IPS DF 19.7 (cell line): ENCODE results near the gene OVOL1.

Experiments
- DNase-seq: peaks from one replicate; pipeline ENCODE4 v3.0.0-alpha.2; 2013; ENCODE audit warnings: low read depth, low spot score

The OVOL1 gene

DNA sequence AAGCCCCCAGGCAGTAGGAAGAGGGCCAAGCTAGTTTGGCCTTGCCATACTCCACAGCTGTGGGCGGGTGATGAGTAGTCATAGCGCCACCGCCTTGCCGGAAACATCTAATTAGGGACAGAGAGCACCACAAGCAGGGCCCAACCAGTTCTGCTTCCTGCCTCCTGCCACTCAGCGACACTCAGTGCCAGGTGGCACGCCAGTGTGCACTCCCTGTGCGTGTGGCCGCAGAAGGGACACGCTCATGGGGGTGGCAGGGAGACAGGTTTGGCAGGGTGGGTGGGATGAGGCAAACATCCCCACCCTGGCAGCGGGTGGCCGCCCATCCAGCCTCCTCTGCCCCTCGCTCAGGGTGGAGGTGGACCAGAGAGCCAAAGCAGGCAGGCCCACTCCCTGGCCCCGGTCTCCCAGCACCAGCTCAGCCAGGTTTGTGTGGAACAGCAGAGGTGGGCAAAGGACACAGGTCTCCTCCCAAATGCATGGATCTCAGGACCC lies 4.9 kb downstream of the OVOL1 start:
- DNase-seq, result no peak

DNA sequence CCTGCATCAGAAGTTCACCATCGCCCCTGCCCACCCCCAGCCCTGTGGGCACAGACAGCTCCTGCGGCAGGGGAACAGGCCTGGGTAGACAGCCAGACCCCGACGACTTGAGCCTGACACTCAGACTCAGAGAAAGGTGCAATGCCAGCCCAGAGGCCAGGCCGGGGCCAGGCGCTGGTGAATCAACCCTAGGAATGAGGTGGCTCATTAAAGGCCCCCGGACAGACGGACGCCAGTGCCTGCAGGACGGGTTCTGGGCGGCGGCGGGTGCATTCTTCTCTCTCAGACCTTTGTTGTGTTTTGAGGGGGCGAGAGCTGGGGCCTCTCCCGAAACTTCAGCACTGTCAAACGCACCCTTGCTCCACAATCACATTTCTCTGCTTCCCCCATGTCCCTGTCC lies 5.6 kb downstream of the OVOL1 start:
- DNase-seq, result no peak

DNA sequence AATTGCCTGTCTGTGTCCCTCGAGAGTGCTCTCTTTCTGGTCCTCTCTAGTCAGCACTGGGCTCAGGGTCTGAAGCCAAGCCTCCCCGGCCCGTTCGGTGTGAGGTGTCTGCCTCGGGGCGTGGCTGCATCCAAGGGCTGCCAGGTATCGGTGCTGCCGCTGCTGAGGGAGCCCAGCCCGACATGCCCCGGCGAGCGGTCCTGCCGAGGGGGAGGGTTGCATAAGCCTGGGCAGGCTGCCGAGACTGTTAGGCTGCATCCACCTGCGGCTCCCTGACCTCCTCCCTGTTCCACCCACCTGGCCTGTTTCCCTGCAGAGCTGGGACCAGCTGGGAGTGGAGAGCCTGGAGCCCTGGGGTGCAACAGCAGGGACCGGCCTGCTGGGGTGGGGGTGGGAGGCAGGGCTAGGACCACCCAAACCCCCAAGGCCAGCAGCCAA lies 6.3 kb downstream of the OVOL1 start:
- no peak for DNase-seq

DNA sequence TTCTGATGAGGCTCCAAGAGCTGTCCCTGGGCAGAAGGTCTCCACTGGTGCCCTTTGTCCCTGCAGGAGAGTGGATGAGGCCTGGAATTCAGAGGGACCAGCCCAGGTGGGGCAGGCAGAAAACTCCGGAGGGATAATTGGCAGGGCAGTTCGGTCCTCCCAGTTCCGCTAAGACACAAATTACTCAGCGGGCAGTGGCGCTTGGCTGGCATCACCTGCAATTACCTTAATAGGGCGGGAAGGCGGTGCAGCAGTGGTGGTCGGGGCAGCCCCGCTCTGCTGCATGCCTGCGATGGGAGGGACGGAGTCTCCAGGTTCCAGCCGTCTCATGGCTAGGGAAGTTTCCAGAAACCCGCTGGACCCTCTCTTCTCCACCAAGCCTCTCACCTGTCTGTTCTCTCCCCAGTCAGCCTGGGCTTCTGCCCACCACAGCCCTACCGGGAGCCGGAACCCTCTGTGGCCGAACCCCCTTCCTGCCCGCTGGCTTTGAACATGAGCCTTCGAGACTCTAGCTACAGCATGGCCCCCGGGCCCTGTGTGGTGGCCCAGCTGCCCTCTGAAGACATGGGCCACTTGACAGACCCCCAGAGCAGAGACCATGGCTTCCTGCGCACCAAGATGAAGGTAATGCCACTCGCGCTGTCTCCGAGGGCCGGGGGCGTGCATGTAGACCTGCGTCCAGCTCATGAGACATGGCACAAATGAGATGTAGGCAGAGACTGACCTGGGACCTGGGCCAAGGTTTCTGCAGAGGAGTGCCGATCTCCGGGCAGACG lies 7.0 kb downstream of the OVOL1 start:
- no peak for DNase-seq

DNA sequence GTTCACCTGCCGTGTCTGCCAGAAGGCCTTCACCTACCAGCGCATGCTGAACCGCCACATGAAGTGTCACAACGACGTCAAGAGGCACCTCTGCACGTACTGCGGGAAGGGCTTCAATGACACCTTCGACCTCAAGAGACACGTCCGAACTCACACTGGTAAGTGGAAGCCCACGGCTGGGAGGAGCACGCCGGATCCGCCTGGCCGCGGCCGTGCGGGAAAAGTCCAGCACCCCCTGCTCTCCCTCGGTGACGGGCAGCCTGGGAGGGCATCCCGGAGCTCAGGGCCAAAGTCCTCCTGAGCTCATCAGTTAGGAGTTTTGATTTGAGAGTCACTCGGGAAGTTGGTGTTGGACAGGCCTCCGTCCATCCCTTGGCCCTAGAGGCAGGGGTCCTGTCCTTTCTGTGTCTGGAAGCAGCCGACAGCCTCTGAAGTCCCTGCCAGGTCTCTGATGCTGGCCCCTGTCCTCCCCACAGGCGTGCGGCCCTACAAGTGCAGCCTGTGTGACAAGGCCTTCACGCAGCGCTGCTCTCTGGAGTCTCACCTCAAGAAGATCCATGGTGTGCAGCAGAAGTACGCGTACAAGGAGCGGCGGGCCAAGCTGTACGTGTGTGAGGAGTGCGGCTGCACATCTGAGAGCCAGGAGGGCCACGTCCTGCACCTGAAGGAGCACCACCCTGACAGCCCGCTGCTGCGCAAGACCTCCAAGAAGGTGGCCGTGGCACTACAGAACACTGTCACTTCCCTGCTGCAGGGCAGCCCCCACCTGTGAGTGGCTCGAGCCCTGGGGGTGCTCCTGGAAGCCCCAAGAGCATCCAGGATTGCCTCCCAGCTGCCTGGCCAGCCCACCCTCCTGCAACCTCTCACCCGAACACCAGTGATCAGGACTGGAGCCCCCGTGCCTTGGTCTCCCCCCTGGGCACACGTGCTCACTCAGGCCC lies 8.0 kb downstream of the OVOL1 start:
- DNase-seq, result no peak

DNA sequence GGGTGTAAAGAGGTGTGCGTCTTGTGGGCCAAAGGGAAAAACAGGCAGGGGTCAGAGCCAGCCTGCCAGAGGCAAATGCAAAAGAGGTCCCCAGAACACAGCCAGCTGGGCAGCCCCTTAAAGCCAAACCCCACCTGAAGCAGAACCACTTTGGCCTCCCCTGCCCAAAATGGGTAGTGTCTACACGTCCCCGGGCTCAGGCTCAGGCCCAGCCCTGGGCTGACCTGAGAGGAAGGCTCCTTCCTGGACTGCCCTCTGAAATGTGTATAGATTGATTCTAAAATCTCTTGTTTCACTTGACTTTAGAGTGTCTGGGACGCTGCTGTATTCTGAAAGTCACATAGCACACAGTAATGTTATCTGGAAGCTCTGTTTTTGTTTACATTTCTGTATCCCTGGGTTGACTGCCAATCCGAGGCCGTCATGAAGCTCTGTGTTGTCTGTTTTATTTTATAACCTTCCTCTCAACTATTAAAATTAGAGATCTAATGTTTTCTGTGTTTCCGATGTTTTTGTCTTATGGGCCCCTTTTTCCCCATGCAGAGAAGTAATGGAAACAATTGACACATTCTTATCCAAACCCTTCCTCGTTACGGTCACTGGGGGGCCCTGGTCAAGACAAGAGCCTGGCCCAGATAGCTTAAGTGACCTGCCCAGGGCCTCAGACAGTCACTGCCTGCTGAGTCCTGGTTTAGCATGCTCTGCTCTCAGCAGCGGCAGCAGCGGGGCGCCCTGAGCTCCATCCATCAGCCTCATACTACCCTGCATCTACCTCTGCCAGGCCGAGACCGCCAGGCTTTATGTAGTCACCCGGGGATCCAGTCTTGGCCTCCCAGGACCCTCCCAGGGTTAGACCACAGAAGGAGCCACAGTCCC lies 10.1 kb downstream of the OVOL1 start:
- DNase-seq, result no peak

DNA sequence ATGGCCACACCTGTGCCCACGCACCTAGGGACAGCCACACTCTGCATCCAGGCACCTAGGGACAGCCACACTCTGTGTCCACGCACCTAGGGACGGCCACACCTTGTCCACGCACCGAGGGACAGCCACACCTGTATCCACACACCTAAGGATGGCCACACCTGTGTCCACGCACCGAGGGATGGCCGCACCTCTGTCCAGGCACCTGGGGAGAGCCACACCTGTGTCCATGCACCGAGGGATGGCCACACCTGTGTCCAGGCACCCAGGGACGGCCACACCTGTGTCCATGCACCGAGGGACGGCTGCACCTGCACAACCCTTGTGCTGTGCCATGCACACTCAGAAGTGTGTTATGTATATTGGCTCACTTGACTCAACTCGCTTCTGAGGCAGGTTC lies 10.8 kb downstream of the OVOL1 start:
- no peak for DNase-seq

DNA sequence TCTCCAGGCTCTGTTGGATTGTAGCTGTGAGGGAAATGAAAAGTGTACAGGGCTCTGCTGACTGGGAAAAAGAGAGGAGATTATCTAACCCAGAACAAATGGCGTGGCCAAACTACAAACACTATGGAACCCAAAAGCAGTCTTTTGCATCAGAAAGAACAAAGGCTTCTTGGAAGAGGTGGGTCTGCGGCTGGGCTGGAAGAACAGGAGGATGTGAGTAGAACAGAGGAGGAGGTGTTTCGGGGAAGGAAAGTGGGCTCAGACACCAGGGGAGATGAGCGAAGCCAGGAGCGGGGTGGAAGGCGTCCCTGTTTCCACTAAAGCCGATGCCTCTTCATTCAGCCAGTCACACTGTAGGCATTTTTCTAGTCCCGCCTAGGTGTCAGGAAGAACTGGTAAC lies 12.0 kb downstream of the OVOL1 start:
- DNase-seq, result no peak

DNA sequence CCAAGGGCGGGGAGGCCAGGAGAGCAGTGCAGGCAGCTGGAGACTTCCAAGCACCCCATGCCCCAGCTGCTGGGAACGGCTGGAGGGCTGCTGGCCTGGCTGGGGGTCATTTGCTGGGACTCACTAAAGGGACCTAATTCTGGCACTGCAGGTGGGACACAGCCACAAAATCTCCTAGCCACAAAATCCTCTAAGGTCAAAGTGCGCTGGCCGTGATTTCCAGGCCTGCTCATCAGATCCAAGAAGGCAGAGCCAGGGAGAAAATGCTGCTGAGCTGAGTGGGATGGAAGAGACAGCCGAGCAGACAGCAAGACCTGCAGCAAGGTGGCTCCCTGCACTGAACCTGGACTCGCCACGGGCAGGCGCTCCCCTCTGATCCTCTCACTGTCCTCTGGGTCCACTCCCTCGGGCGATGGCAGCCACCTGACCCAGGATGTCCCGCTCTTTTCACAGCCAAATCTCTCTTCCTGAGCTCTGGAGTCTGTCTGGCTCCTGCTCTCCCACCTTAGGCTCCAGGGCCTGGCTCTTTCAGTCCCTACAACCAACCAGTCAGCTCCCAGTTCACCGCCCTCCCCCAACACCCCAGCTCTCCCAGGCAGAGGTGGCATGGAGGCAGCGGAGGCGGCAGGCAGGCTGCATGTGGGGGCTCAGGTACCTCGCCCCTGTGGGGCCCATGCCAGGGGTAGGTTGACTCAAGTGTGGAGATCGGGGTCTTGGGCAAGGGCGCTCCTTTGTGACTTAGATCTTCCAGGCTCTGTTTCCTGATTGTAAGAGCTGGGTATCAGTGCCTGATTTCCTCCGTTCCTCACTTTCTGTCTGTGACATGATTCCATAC lies 14.5 kb downstream of the OVOL1 start:
- DNase-seq, result no peak

DNA sequence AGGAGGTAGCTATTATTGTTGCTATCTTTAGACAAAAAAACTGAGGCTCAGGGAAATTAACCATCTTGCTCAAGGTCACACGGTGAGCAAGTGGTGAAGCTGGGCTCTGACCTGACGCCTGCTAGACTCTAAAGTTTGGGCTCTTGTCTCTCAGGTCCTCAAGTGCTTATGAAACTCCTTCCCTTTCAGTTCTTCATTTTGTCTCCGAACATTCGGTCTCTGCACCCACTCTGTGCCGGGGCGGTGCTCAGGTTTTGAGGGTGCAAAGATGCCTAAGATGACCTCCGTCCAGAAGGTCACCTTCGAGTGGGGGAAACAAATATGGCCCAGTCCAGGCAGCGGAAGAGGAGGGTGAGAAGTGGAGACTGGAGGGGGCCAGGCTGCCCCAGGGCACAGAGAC lies 16.0 kb downstream of the OVOL1 start:
- DNase-seq, result no peak

DNA sequence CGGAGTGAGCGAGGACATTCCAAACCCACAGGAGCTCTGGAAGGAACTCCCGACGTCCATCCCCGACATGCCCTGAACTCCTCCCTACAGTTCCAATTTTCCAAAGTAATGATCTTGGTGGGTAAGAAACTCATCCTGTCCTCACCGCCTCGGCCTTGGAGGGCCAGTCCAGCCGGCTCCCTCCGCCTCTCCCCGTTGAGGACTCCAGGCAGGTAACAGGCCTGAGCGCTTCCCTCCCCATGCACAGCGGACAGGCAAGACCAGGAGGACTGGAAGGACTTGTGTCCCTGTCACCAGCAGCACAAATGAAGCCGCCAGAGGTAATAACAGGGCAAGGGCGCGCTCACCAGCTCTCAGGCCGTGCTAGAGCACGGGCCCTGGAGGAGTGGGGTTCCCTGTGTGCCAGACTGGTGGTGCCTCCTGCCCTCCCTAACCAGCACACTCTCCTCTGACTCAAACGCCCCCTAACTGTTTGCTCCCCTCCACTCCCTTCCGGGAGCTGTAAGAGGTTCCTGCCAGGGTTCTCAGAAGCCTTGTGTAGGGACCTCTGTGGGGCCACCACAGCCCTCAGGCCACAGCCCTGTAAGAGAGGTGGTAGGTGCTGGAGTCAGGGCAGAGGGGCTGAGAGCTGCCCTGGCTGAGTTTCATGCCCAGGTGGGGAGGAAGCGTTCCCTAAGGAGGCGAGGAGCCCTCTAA lies 17.1 kb downstream of the OVOL1 start:
- no peak for DNase-seq

DNA sequence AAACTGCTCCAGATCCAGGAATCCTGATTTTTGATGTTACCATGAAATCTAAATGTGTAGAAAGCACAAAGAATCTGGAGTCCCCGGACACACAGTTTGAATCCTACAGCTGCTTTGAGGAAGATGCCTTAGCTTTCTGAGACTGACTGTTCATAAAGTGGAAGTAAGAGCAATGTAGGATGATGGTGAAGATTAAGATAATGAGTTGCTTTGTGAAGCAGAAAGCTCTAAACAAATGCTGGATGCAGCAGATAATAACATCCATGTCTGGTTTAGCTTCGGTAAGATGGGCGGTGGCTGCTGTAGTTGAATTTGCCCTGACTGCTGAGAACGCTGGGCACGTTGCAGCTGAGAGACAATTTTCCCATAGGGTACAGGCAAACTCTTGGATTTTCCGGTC lies 20.1 kb downstream of the OVOL1 start:
- DNase-seq, result no peak

DNA sequence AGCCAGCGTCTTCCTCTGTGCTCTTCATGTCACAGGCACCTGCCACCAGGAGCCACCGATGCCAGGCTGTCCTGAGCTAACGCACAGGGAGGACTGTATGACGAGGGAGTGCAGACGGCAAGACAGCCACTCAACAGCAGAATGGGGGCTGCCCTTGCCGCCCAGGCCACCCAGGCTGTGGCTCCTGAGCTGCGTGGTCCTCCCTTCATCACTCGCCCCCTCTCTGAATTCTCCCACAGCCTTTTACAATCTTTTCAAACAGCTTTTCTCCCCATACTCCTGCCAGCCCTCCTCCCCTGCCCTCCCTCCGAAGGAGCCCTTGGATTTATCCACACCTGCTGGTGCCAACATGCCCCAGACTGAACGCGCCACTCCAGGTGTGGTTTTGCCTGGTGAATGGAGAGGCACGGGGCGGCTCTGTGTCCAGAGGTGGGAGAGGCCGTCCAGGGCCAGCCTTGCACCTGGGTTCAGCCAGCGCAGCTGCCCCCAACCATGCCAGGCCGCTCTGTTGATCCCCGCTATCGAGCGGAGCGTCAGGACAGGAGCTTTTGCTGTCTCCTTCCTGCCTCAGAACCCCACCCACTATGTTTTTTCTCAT lies 22.0 kb downstream of the OVOL1 start:
- DNase-seq, result no peak

DNA sequence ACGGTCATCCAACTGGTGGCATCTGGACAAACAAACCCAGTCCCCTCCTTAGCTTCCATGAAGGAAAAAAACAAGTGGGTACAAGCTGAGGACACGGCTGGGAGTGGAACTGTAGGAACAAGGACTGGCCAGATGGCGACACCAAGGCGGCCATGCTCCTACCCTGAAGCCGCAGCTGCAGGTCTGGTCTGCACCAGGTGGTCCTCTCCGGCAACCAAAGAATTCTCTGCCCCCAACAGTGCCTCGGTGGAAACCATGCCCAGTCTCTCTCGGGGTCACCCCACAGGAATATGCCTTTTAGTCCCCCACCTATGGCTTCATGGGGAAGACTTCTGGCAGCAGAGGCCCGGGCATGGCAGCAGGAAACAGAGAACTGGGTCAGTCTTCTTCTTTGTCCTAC lies 22.6 kb downstream of the OVOL1 start:
- DNase-seq, result no peak

DNA sequence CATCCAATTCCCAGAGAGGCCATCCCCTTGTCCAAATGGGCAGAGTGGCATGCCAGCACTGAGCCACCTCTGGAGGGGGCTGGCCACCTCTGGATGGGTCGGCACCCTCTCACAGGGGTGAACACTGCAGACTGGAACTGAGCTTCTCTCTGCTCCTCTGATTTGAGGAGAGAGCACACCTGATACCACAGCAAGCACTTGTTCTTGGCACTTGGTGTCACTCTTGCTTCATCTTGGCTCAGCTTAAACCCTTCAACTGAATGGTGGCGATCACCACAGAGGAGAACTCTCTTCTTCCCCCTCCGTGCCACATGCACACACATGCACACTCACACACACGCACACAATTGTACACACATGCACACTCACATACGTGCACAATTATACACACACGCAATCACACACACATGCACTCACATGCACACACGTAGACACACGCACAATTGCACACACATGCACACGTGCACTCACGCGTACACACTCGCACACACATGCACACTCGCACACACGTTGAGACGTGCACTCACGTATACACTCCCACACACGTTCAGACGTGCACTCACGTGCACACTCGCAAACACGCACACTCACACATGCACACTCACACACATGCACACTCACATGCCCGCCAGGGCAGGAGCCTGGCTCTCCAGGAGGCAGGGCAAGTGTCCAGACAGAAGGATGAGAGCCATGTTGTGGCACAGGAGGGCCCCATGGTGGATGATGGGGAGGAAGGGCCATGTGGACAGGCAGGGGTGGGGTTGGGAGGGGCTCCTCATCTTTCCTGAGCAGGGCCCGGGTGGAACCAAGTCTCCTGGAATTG lies 23.4 kb downstream of the OVOL1 start:
- DNase-seq, result no peak

DNA sequence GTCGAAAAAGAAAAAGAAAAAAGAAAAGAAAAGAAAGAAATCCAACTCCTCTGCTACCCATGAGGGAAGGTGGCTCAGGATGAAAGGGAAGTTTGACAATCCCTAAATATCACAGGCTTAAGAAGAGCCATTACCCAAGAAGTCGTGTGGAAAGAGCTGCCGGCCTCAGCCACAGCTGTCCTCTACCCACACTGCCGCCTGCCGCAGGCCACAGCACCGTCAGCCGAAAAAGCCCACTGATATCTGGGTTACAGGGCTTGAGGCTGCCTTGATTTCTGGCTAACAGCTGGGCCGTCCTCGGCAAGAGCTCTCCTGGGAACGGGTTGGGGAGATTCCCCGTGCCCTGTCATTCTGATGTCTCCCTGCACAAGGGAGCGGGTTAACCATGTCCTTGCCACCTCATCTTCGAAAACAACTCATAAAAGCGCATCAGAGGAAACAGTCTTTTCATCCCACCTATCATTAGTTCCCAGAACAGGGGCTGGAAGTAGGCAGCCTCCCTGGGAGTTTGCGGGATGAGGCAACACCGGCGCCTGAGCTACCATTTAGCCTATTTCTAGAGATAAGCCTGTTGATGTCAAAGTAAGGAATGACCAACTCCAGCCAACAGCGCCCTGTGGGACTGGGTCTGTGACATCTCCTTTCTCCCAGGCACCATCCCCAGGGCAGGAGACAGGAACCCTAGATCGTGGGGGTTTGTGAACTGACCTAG lies 25.1 kb downstream of the OVOL1 start:
- DNase-seq, result no peak

DNA sequence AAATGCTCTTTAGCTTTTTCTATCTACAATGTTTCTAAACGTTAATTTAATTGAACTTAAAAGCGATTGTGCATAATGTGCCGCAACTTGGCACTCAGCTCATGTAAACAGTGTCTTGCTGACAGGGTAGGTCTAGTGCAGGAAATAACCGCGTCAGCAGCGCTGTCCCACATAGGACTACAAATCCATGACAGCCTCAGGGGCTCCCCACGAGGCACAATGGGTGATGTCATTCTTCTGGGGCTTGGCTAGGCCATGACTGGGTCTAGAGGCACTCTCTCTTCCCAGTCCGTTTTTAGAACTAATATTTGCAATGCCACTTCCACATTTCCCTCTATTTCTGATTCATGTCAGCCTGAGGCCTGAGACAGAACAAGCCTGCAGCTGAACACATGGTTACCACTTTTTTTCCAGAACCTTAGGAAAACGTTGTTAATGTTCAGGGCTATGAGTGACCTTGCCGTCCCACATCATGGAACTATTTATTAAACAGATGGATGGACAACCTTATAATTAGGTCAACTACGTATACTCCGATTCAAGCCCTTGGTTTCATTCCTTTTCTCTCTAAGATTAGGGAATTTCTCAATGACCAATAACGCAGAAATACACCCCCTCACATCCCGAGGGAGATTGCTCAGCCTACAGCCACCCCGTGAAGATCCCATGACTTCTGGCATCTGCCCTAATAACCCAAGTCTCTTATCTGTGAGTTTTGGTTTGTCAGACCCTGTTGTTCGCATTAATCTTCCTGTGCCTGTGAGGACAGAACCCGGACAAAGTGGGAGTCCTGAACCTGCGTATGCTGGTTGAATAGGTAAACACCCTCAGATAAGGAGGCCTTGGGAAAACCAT lies 27.5 kb downstream of the OVOL1 start:
- DNase-seq, result no peak
